ENCODE data around the gene SERPINE3.

DNA sequence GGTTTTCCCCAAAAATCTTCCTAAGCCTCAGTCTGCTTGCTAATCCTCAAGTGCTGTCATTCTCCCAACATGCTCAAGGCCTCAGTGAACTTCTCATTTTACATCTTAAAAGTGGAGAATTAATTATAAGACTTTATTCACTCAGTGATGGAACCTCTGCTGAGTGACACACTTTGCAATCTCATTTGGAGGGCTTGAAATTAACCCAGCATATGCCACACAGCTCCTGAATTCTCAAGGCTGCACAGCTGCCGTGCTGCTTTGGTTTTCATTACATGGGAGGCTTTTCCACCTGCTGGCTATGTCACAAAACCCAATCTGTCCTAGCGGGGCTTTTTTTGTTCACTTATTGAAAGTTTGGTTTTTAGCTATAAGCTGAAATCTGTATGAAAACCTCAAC is 28.3 kb upstream of the SERPINE3 start:
- TF ChIP-seq POLR2AphosphoS5 (IDR thresholded peaks at IDR 0.05; ENCODE audit: borderline replicate concordance, low read depth, low read length) (no peak), EZH2 (IDR thresholded peaks at IDR 0.05) (no peak)

All from SK-N-MC (cell line).